ENCODE results near the gene KLF3. TPM values are rescaled to one million over a fixed set of nuclear protein-coding genes. Genes with fewer than 3 reads are reported as not detected.

Gene KLF3
- total RNA-seq, 1 donor from 2014 or later: 40.8 TPM

- Histone ChIP-seq H3K4me1 (ENCODE audit: insufficient read depth, low read length) (peaks cover 21% of the 10 kb centered on the region), H3K27me3 (ENCODE audit: insufficient read depth, low read length) (no peaks in the 10 kb centered on the region), H3K27ac (ENCODE audit: low read depth, low read length) (no peak overlapping the region), H2AFZ (ENCODE audit: low read depth, low read length) (no peak overlapping the region), H3K9ac (ENCODE audit: low read length) (no peak overlapping the region), H3K79me2 (ENCODE audit: insufficient read depth, low read length) (peaks cover 97% of the 10 kb centered on the region), H3K36me3 (ENCODE audit: insufficient read depth, low read length) (peaks cover 18% of the 10 kb centered on the region), H3K4me3 (ENCODE audit: insufficient read depth, low read depth, low read length) (no peak overlapping the region), H4K20me1 (ENCODE audit: insufficient read depth, low read length) (peaks cover 68% of the 10 kb centered on the region), H3K4me2 (ENCODE audit: low read length) (no peak overlapping the region), H3K9me3 (ENCODE audit: insufficient read depth, low read depth, low read length) (no peaks in the 10 kb centered on the region)
- Mint-ChIP-seq H3K27ac (ENCODE audit: unreplicated experiment) (no peak overlapping the region), H3K4me1 (ENCODE audit: low read depth, unreplicated experiment) (peaks cover 23% of the 10 kb centered on the region), H3K27me3 (ENCODE audit: low read depth, unreplicated experiment) (no peaks in the 10 kb centered on the region), H3K9me3 (ENCODE audit: unreplicated experiment) (no peaks in the 10 kb centered on the region), H3K36me3 (ENCODE audit: low read depth, unreplicated experiment) (peaks cover 19% of the 10 kb centered on the region), H3K4me3 (ENCODE audit: unreplicated experiment) (no peak overlapping the region)
- FAIRE-seq: no peak
- no peak for DNase-seq (ENCODE audit: low read depth)
- TF ChIP-seq EZH2 (IDR thresholded peaks at IDR 0.05; ENCODE audit: insufficient read depth, low read length) (no peak), CTCF (IDR thresholded peaks at IDR 0.05; ENCODE audit: insufficient read depth, low read depth, low read length) (no peak)
These were observed 19.3 kb downstream of the KLF3 start for GRCh38 chr4:38683276-38683675.

DNA sequence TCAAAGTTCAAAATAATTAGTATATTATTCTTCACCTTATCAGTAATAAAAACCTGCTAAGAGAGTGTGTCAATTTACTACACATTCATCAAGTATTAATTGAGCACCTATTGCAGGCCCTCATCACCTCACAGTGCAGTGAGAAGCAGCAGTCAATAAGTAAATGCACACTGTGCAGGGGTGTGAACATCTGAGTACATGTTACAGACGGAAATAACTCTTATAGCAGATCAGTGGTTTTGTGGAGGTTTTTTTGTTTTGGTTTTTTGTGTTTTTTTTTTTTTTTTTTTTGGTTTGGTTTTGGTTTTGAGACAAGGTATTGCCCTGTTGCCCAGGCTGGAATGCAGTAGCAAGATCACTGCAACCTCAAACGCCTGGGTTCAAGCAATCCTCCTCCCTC lies 20.3 kb downstream of the KLF3 start:
- Histone ChIP-seq H3K27me3 (ENCODE audit: insufficient read depth, low read length) (no peaks in the 10 kb centered on the region), H3K4me2 (ENCODE audit: low read length) (no peak overlapping the region), H3K27ac (ENCODE audit: low read depth, low read length) (no peak overlapping the region), H3K79me2 (ENCODE audit: insufficient read depth, low read length) (peaks cover 95% of the 10 kb centered on the region), H4K20me1 (ENCODE audit: insufficient read depth, low read length) (peaks cover 68% of the 10 kb centered on the region), H3K36me3 (ENCODE audit: insufficient read depth, low read length) (peaks cover 21% of the 10 kb centered on the region), H3K9me3 (ENCODE audit: insufficient read depth, low read depth, low read length) (no peaks in the 10 kb centered on the region), H3K4me1 (ENCODE audit: insufficient read depth, low read length) (peaks cover 14% of the 10 kb centered on the region), H3K9ac (ENCODE audit: low read length) (no peak overlapping the region), H2AFZ (ENCODE audit: low read depth, low read length) (no peak overlapping the region), H3K4me3 (ENCODE audit: insufficient read depth, low read depth, low read length) (no peak overlapping the region)
- DNase-seq (ENCODE audit: low read depth): no peak
- Mint-ChIP-seq H3K4me1 (ENCODE audit: low read depth, unreplicated experiment) (peaks cover 26% of the 10 kb centered on the region), H3K9me3 (ENCODE audit: unreplicated experiment) (no peaks in the 10 kb centered on the region), H3K4me3 (ENCODE audit: unreplicated experiment) (no peak overlapping the region), H3K27me3 (ENCODE audit: low read depth, unreplicated experiment) (no peaks in the 10 kb centered on the region), H3K27ac (ENCODE audit: unreplicated experiment) (no peak overlapping the region), H3K36me3 (ENCODE audit: low read depth, unreplicated experiment) (peaks cover 28% of the 10 kb centered on the region)
- no peak for TF ChIP-seq EZH2 (IDR thresholded peaks at IDR 0.05; ENCODE audit: insufficient read depth, low read length)
- TF ChIP-seq CTCF (IDR thresholded peaks at IDR 0.05; ENCODE audit: insufficient read depth, low read depth, low read length): no peak
- no peak for FAIRE-seq

GRCh38 chr4:38684951-38685844 lies 21.2 kb downstream of the KLF3 start:
- H3K27ac ChIP-seq (ENCODE audit: low read depth, low read length): no peak overlapping the region
- H3K9ac ChIP-seq (ENCODE audit: low read length): no peak overlapping the region
- H3K79me2 ChIP-seq (ENCODE audit: insufficient read depth, low read length): peaks cover 88% of the 10 kb centered on the region
- no peak overlapping the region for H3K4me2 ChIP-seq (ENCODE audit: low read length)
- peaks cover 14% of the 10 kb centered on the region for H3K4me1 ChIP-seq (ENCODE audit: insufficient read depth, low read length)
- Mint-ChIP-seq H3K27ac (ENCODE audit: unreplicated experiment) (no peak overlapping the region), H3K4me1 (ENCODE audit: low read depth, unreplicated experiment) (peaks cover 26% of the 10 kb centered on the region), H3K9me3 (ENCODE audit: unreplicated experiment) (no peaks in the 10 kb centered on the region), H3K4me3 (ENCODE audit: unreplicated experiment) (no peak overlapping the region), H3K27me3 (ENCODE audit: low read depth, unreplicated experiment) (no peaks in the 10 kb centered on the region), H3K36me3 (ENCODE audit: low read depth, unreplicated experiment) (peaks cover 35% of the 10 kb centered on the region)
- DNase-seq (ENCODE audit: low read depth): no peak
- no peak for TF ChIP-seq EZH2 (IDR thresholded peaks at IDR 0.05; ENCODE audit: insufficient read depth, low read length)
- no peak for TF ChIP-seq CTCF (IDR thresholded peaks at IDR 0.05; ENCODE audit: insufficient read depth, low read depth, low read length)
- no peaks in the 10 kb centered on the region for H3K27me3 ChIP-seq (ENCODE audit: insufficient read depth, low read length)
- H3K36me3 ChIP-seq (ENCODE audit: insufficient read depth, low read length): peaks cover 30% of the 10 kb centered on the region
- H4K20me1 ChIP-seq (ENCODE audit: insufficient read depth, low read length): peaks cover 68% of the 10 kb centered on the region
- no peaks in the 10 kb centered on the region for H3K9me3 ChIP-seq (ENCODE audit: insufficient read depth, low read depth, low read length)
- H2AFZ ChIP-seq (ENCODE audit: low read depth, low read length): no peak overlapping the region
- no peak for FAIRE-seq
- H3K4me3 ChIP-seq (ENCODE audit: insufficient read depth, low read depth, low read length): no peak overlapping the region

Data from astrocyte (in vitro differentiated cells and primary cell).